LNCaP clone FGC (cell line): ENCODE measurements around the gene OCSTAMP.
A peak's percentile ranks its signal among the peaks of the same experiment; 100 is the strongest.

ENCODE experiments used
- DNase-seq: peaks from one replicate; pipeline ENCODE4 v3.0.0-alpha.2; 2011; ENCODE audit warnings: low read depth
- H3K4me3 ChIP-seq: 2 replicates; pipeline ENCODE4 v1.5.1; 2011; ENCODE audit warnings: mild to moderate bottlenecking, low read depth, low read length, control low read depth
- CTCF ChIP-seq: IDR thresholded peaks from 2 replicates; pipeline ENCODE4 v1.5.1; 2012; ENCODE audit warnings: mild to moderate bottlenecking; ENCODE audit not compliant: control insufficient read depth, insufficient read depth; ENCODE audit errors: extremely low read depth

The OCSTAMP gene

GRCh38 chr20:46568570-46569129 is 18.2 kb upstream of the OCSTAMP start:
- no peak overlapping the region for H3K4me3 ChIP-seq
- DNase-seq = peak; percentile 66
- TF ChIP-seq CTCF = no peak

GRCh38 chr20:46566125-46566524 is 15.7 kb upstream of the OCSTAMP start:
- no peak for DNase-seq
- H3K4me3 ChIP-seq = no peak overlapping the region
- TF ChIP-seq CTCF = no peak

GRCh38 chr20:46564241-46564957 is 13.9 kb upstream of the OCSTAMP start:
- no peak for TF ChIP-seq CTCF
- no peak overlapping the region for H3K4me3 ChIP-seq
- DNase-seq = no peak

GRCh38 chr20:46563860-46564221 is 13.4 kb upstream of the OCSTAMP start:
- no peak for TF ChIP-seq CTCF
- no peak for DNase-seq
- no peak overlapping the region for H3K4me3 ChIP-seq

GRCh38 chr20:46563170-46563859 is 12.9 kb upstream of the OCSTAMP start:
- DNase-seq = no peak
- no peak overlapping the region for H3K4me3 ChIP-seq
- no peak for TF ChIP-seq CTCF

GRCh38 chr20:46562373-46563169 is 12.1 kb upstream of the OCSTAMP start:
- TF ChIP-seq CTCF = peak; percentile 74
- H3K4me3 ChIP-seq = no peak overlapping the region
- DNase-seq = no peak
